Activated naive CD8-positive, alpha-beta T cell treated with anti-CD3 and anti-CD28 coated beads, Interleukin-2, amount 50 U/mL, for 24 hours (primary cell): ENCODE results near the gene WNT16.
"Not testable (repeated sequence)": the region's sequence is repeated elsewhere in the genome, so short reads cannot be mapped to it uniquely, and the experiment has no call there.

Experiments used
- ATAC-seq: fragments of 150-1000 bp; cut with Tn5 transposase; one replicate; pipeline ENCODE4 v1.10.0; 2021
- DNase-seq: peaks from one replicate; pipeline ENCODE4 v3.0.0; 2021
- H3K27ac Mint-ChIP-seq: one replicate; pipeline ENCODE4 v1.8.0; 2021; ENCODE audit warnings: mild to moderate bottlenecking, mixed read lengths
- H3K27me3 Mint-ChIP-seq: one replicate; pipeline ENCODE4 v1.8.0; 2021; ENCODE audit warnings: mixed read lengths
- H3K36me3 Mint-ChIP-seq: one replicate; pipeline ENCODE4 v1.8.0; 2021; ENCODE audit warnings: low read depth, mixed read lengths
- H3K4me1 Mint-ChIP-seq: one replicate; pipeline ENCODE4 v1.8.0; 2021; ENCODE audit warnings: mixed read lengths
- H3K4me3 Mint-ChIP-seq: one replicate; pipeline ENCODE4 v1.8.0; 2021; ENCODE audit warnings: mild to moderate bottlenecking, moderate library complexity, mixed read lengths
- H3K9me3 Mint-ChIP-seq: one replicate; pipeline ENCODE4 v1.8.0; 2021; ENCODE audit warnings: mixed read lengths

The WNT16 gene

GRCh38 chr7:121328508-121329190 lies at the start of gene WNT16:
WNT16 (plus strand) TSS chr7:121329000; CDS start chr7:121329293, 293 bp downstream.
- peak within 1 kb of the TSS; percentile 65 for H3K4me3 Mint-ChIP-seq
- no peaks in the 10 kb centered on the region for H3K9me3 Mint-ChIP-seq
- peak within 1 kb of the TSS; percentile 65 for H3K27ac Mint-ChIP-seq
- ATAC-seq: peak; percentile 78
- peaks cover 20% of the 10 kb centered on the region for H3K4me1 Mint-ChIP-seq
- peaks cover 55% of the 10 kb centered on the region for H3K27me3 Mint-ChIP-seq
- peak; percentile 22 for DNase-seq
- no peaks in the 10 kb centered on the region for H3K36me3 Mint-ChIP-seq

- Mint-ChIP-seq H3K4me3 (peak overlapping the region; percentile 46), H3K36me3 (peaks cover 4% of the 10 kb centered on the region), H3K27ac (peak overlapping the region; percentile 81), H3K27me3 (peaks cover 8% of the 10 kb centered on the region), H3K4me1 (peaks cover 28% of the 10 kb centered on the region), H3K9me3 (peaks cover 11% of the 10 kb centered on the region)
- ATAC-seq (peak; percentile 53), DNase-seq (no peak)
Measured at GRCh38 chr7:121279060-121279620, 49.7 kb upstream of the WNT16 start.

- ATAC-seq: no peak
- Mint-ChIP-seq H3K4me3 (peak overlapping the region; percentile 46), H3K36me3 (peaks cover 5% of the 10 kb centered on the region), H3K27me3 (peaks cover 8% of the 10 kb centered on the region), H3K4me1 (peaks cover 28% of the 10 kb centered on the region), H3K27ac (peak overlapping the region; percentile 81), H3K9me3 (peaks cover 16% of the 10 kb centered on the region)
- DNase-seq: no peak
Measured at GRCh38 chr7:121279822-121280221, 49.0 kb upstream of the WNT16 start.

- Mint-ChIP-seq H3K9me3 (peaks cover 24% of the 10 kb centered on the region), H3K4me1 (peaks cover 28% of the 10 kb centered on the region), H3K27ac (no peak overlapping the region), H3K27me3 (peaks cover 8% of the 10 kb centered on the region), H3K36me3 (peaks cover 9% of the 10 kb centered on the region), H3K4me3 (no peak overlapping the region)
- no peak for ATAC-seq
- DNase-seq: no peak
Measured at GRCh38 chr7:121280656-121281055, 48.1 kb upstream of the WNT16 start.

- Mint-ChIP-seq H3K4me3 (no peak overlapping the region), H3K27ac (no peak overlapping the region), H3K36me3 (peaks cover 15% of the 10 kb centered on the region), H3K4me1 (peaks cover 31% of the 10 kb centered on the region), H3K27me3 (peaks cover 1% of the 10 kb centered on the region), H3K9me3 (peaks cover 30% of the 10 kb centered on the region)
- ATAC-seq (no peak), DNase-seq (no peak)
Measured at GRCh38 chr7:121282129-121282528, 46.7 kb upstream of the WNT16 start.

GRCh38 chr7:121285066-121285667 lies 43.6 kb upstream of the WNT16 start:
- Mint-ChIP-seq H3K36me3 (peaks cover 16% of the 10 kb centered on the region), H3K4me3 (no peak overlapping the region), H3K27ac (no peak overlapping the region), H3K4me1 (peaks cover 14% of the 10 kb centered on the region), H3K27me3 (no peaks in the 10 kb centered on the region), H3K9me3 (peaks cover 34% of the 10 kb centered on the region)
- no peak for ATAC-seq
- DNase-seq: no peak

- Mint-ChIP-seq H3K9me3 (peaks cover 34% of the 10 kb centered on the region), H3K36me3 (peaks cover 16% of the 10 kb centered on the region), H3K27ac (peak overlapping the region; percentile 86), H3K4me1 (peaks cover 14% of the 10 kb centered on the region), H3K4me3 (no peak overlapping the region), H3K27me3 (no peaks in the 10 kb centered on the region)
- ATAC-seq (no peak), DNase-seq (no peak)
Measured at GRCh38 chr7:121286186-121286585, 42.6 kb upstream of the WNT16 start.

GRCh38 chr7:121286742-121287734 lies 41.8 kb upstream of the WNT16 start:
- Mint-ChIP-seq H3K27me3 (peaks cover 2% of the 10 kb centered on the region), H3K36me3 (peaks cover 18% of the 10 kb centered on the region), H3K27ac (peak overlapping the region; percentile 86), H3K9me3 (peaks cover 34% of the 10 kb centered on the region), H3K4me3 (no peak overlapping the region), H3K4me1 (peaks cover 14% of the 10 kb centered on the region)
- ATAC-seq: peak; percentile 80
- no peak for DNase-seq

GRCh38 chr7:121288894-121289293 lies 39.9 kb upstream of the WNT16 start:
- Mint-ChIP-seq H3K4me3 (no peak overlapping the region), H3K9me3 (peaks cover 34% of the 10 kb centered on the region), H3K27me3 (peaks cover 2% of the 10 kb centered on the region), H3K27ac (no peak overlapping the region), H3K4me1 (peaks cover 14% of the 10 kb centered on the region), H3K36me3 (peaks cover 16% of the 10 kb centered on the region)
- no peak for ATAC-seq
- DNase-seq: no peak

- H3K27ac Mint-ChIP-seq, ATAC-seq, H3K4me3 Mint-ChIP-seq, DNase-seq, H3K27me3 Mint-ChIP-seq: not testable (repeated sequence)
- Mint-ChIP-seq H3K36me3 (peaks cover 13% of the 10 kb centered on the region), H3K4me1 (peaks cover 14% of the 10 kb centered on the region), H3K9me3 (peaks cover 27% of the 10 kb centered on the region)
Measured at GRCh38 chr7:121289930-121290329, 38.9 kb upstream of the WNT16 start.

- H3K4me3 Mint-ChIP-seq: no peak overlapping the region
- DNase-seq (no peak), ATAC-seq (no peak)
- peaks cover 4% of the 10 kb centered on the region for H3K9me3 Mint-ChIP-seq
- H3K27ac Mint-ChIP-seq: no peak overlapping the region
- H3K36me3 Mint-ChIP-seq: peaks cover 1% of the 10 kb centered on the region
- H3K4me1 Mint-ChIP-seq: no peaks in the 10 kb centered on the region
- peaks cover 2% of the 10 kb centered on the region for H3K27me3 Mint-ChIP-seq
Measured at GRCh38 chr7:121294448-121294992, 34.3 kb upstream of the WNT16 start.

GRCh38 chr7:121297843-121298242 lies 31.0 kb upstream of the WNT16 start:
- Mint-ChIP-seq H3K9me3 (peaks cover 4% of the 10 kb centered on the region), H3K27me3 (peaks cover 8% of the 10 kb centered on the region), H3K27ac (no peak overlapping the region), H3K36me3 (no peaks in the 10 kb centered on the region), H3K4me3 (no peak overlapping the region), H3K4me1 (peaks cover 9% of the 10 kb centered on the region)
- ATAC-seq (no peak), DNase-seq (no peak)

- ATAC-seq (no peak), DNase-seq (no peak)
- H3K4me3 Mint-ChIP-seq: no peak overlapping the region
Measured at GRCh38 chr7:121298831-121299239, 30.0 kb upstream of the WNT16 start.

More at GRCh38 chr7:121298831-121299239, 30.0 kb upstream of the WNT16 start:
- Mint-ChIP-seq H3K27me3 (peaks cover 8% of the 10 kb centered on the region), H3K9me3 (peaks cover 2% of the 10 kb centered on the region), H3K36me3 (no peaks in the 10 kb centered on the region), H3K4me1 (peaks cover 9% of the 10 kb centered on the region), H3K27ac (no peak overlapping the region)
